BLaER1 treated with 17β-estradiol and CSF1 and Interleukin-3, amounts not matched to agents 10 nM and 100 nM (cell line): ENCODE data around the gene CAP1.

ENCODE experiments used
- H3K27ac ChIP-seq, 11 experiments: shearing (Covaris generic); formaldehyde crosslinking; 2 replicates each; pipeline ENCODE4 v1.8.1; 2022
- H3K27me3 ChIP-seq, 11 experiments: shearing (Covaris generic); formaldehyde crosslinking; 2 replicates each; pipeline ENCODE4 v1.8.1; 2022
- H3K36me3 ChIP-seq, 11 experiments: shearing (Covaris generic); formaldehyde crosslinking; 2 replicates each; pipeline ENCODE4 v1.8.1; 2022
- H3K4me1 ChIP-seq, 10 experiments: shearing (Covaris generic); formaldehyde crosslinking; 2 replicates each; pipeline ENCODE4 v1.8.1; 2022
- H3K4me2 ChIP-seq, 11 experiments: shearing (Covaris generic); formaldehyde crosslinking; 2 replicates each; pipeline ENCODE4 v1.8.1; 2022
- H3K4me3 ChIP-seq, 10 experiments: shearing (Covaris generic); formaldehyde crosslinking; 2 replicates each; pipeline ENCODE4 v1.8.1; 2022
- H3K9ac ChIP-seq, 11 experiments: shearing (Covaris generic); formaldehyde crosslinking; 2 replicates each; pipeline ENCODE4 v1.8.1; 2022
- H3K9me3 ChIP-seq, 11 experiments: shearing (Covaris generic); formaldehyde crosslinking; replicated peaks in 1 of 11; 2 replicates each; pipeline ENCODE4 v1.8.1; 2022
- H4K20me1 ChIP-seq, 11 experiments: shearing (Covaris generic); formaldehyde crosslinking; 2 replicates each; pipeline ENCODE4 v1.8.1; 2022
- Cebpa-rat ChIP-seq, 11 experiments: shearing (Covaris generic); IDR thresholded peaks; 2 replicates each; pipeline ENCODE4 v1.8.1; 2022

Gene CAP1

GRCh38 chr1:40092706-40093639 is 52.4 kb downstream of the CAP1 start:
- no peak for TF ChIP-seq Cebpa-rat (IDR thresholded peaks at IDR 0.05)
- Histone ChIP-seq H3K4me3 (no peak overlapping the region), H3K4me2 (peak overlapping the region in 3 of 11 experiments; percentile 85 to 99 (median 96); a peak in 5 of 22 replicates), H4K20me1 (peaks cover 0 to 9% (median 0%) of the 10 kb centered on the region in 11 experiments; a peak in 2 of 22 replicates), H3K36me3 (peaks cover 43 to 62% (median 51%) of the 10 kb centered on the region in 11 experiments), H3K4me1 (peaks cover 34 to 56% (median 36%) of the 10 kb centered on the region in 10 experiments), H3K9me3 (peaks cover 0 to 4% (median 0%) of the 10 kb centered on the region in 11 experiments; a peak in 1 of 22 replicates), H3K9ac (no peak overlapping the region), H3K27me3 (no peaks in the 10 kb centered on the region), H3K27ac (peak overlapping the region in 1 of 11 experiments; percentile 75; a peak in 2 of 22 replicates)

- H3K4me2 ChIP-seq, result peak overlapping the region; percentile 28 to 99 (median 85); a peak in 21 of 22 replicates
- H3K27me3 ChIP-seq, result no peaks in the 10 kb centered on the region
- H3K4me3 ChIP-seq, result peak overlapping the region in 4 of 10 experiments; percentile 28 to 70 (median 46); a peak in 7 of 20 replicates
Measured at GRCh38 chr1:40094466-40095110, 54.1 kb downstream of the CAP1 start.

GRCh38 chr1:40095806-40096205 is 55.3 kb downstream of the CAP1 start:
- Histone ChIP-seq H3K36me3 (peaks cover 15 to 34% (median 23%) of the 10 kb centered on the region in 11 experiments), H3K9ac (peak overlapping the region in 2 of 11 experiments; percentile 65 to 68; a peak in 2 of 22 replicates), H3K4me1 (peaks cover 34 to 56% (median 36%) of the 10 kb centered on the region in 10 experiments), H3K9me3 (peaks cover 0 to 4% (median 0%) of the 10 kb centered on the region in 11 experiments; a peak in 1 of 22 replicates), H3K4me3 (peak overlapping the region in 7 of 10 experiments; percentile 62 to 75 (median 70); a peak in 11 of 20 replicates), H4K20me1 (peaks cover 0 to 5% (median 0%) of the 10 kb centered on the region in 11 experiments; a peak in 2 of 22 replicates), H3K4me2 (peak overlapping the region; percentile 81 to 99 (median 89)), H3K27me3 (no peaks in the 10 kb centered on the region), H3K27ac (peak overlapping the region in 3 of 11 experiments; percentile 54 to 75 (median 74); a peak in 4 of 22 replicates)
- TF ChIP-seq Cebpa-rat (IDR thresholded peaks at IDR 0.05), result no peak

More at GRCh38 chr1:40094466-40095110, 54.1 kb downstream of the CAP1 start:
- Histone ChIP-seq H3K4me1 (peaks cover 34 to 56% (median 36%) of the 10 kb centered on the region in 10 experiments), H3K9me3 (peaks cover 0 to 4% (median 0%) of the 10 kb centered on the region in 11 experiments; a peak in 1 of 22 replicates), H3K27ac (peak overlapping the region in 6 of 11 experiments; percentile 11 to 75 (median 56); a peak in 12 of 22 replicates), H4K20me1 (peaks cover 0 to 9% (median 0%) of the 10 kb centered on the region in 11 experiments; a peak in 2 of 22 replicates), H3K36me3 (peaks cover 27 to 46% (median 35%) of the 10 kb centered on the region in 11 experiments), H3K9ac (peak overlapping the region in 4 of 11 experiments; percentile 33 to 68 (median 57); a peak in 7 of 22 replicates)
- no peak for TF ChIP-seq Cebpa-rat (IDR thresholded peaks at IDR 0.05)

- Histone ChIP-seq H3K9ac (peak overlapping the region; percentile 68 to 82 (median 77)), H3K9me3 (peaks cover 0 to 5% (median 0%) of the 10 kb centered on the region in 11 experiments; a peak in 6 of 22 replicates), H3K4me1 (peaks cover 34 to 56% (median 36%) of the 10 kb centered on the region in 10 experiments), H3K36me3 (peaks cover 7 to 26% (median 15%) of the 10 kb centered on the region in 11 experiments), H3K4me3 (peak overlapping the region; percentile 62 to 75 (median 70)), H3K27ac (peak overlapping the region; percentile 58 to 83 (median 74)), H3K4me2 (peak overlapping the region; percentile 81 to 99 (median 89)), H4K20me1 (peaks cover 0 to 5% (median 0%) of the 10 kb centered on the region in 11 experiments; a peak in 2 of 22 replicates), H3K27me3 (no peaks in the 10 kb centered on the region)
- TF ChIP-seq Cebpa-rat (IDR thresholded peaks at IDR 0.05), result no peak
Measured at GRCh38 chr1:40096646-40096976, 56.1 kb downstream of the CAP1 start.

DNA sequence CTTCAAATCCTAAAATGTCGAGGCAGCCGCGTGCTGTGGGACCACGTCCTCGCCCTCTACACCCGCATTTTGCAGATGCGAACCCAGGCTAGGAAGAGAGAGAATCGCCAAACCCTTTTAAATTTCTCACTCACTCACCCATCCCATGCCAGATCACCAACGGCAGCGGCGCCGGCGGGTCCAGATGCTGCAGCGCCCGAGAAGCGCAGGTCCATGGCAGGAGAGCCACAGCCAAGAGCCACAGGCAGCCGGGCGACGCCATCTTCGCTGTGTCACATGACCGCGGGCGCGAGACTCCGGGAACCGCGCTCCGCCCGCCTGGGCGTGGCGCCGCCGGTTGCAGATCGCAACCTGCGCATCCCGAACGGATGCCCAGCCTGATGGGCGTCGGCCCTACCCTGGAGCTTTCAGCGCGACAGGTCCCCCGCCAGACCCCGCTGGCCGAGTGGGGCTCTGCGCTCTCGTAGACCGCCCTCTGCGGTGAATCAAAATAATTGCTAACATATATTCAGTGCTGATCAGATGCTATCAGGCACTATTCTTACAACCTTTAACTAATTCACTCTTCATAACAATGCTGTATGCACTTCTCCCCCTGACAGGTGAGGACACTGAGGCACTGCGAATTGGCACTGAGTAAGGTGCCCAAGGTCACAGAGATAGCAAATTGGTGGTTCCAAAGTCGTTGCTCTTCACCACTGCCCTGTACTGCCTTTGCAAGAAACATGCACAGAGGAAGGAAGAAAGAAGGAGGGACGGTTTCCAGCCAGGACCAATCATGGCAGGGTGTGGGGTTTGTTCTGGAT is 56.7 kb downstream of the CAP1 start, which contains the start of gene PPT1:
Gene PPT1 (minus strand): TSS at position 276 of the 806 bp plus-strand sequence. CDS start 14 bp downstream, at position 262.
- H3K4me3 ChIP-seq, result peak within 1 kb of the TSS; percentile 62 to 75 (median 70)
- H3K9ac ChIP-seq, result peak within 1 kb of the TSS; percentile 68 to 82 (median 77)
- no peak for TF ChIP-seq Cebpa-rat (IDR thresholded peaks at IDR 0.05)
- H4K20me1 ChIP-seq, result peaks cover 0 to 2% (median 0%) of the 10 kb centered on the region in 11 experiments; a peak in 2 of 22 replicates
- H3K27ac ChIP-seq, result peak within 1 kb of the TSS; percentile 58 to 83 (median 74)
- H3K4me2 ChIP-seq, result peak within 1 kb of the TSS; percentile 81 to 99 (median 89)
- peaks cover 2 to 11% (median 5%) of the 10 kb centered on the region in 11 experiments; a peak in 21 of 22 replicates for H3K9me3 ChIP-seq
- H3K27me3 ChIP-seq, result no peaks in the 10 kb centered on the region
- H3K36me3 ChIP-seq, result peaks cover under 1 to 20% (median 9%) of the 10 kb centered on the region in 11 experiments; a peak in 21 of 22 replicates
- peaks cover 34 to 52% (median 36%) of the 10 kb centered on the region in 10 experiments for H3K4me1 ChIP-seq

- TF ChIP-seq Cebpa-rat (IDR thresholded peaks at IDR 0.05), result no peak
- peaks cover 6 to 7% (median 7%) of the 10 kb centered on the region in 10 experiments; a peak in 18 of 20 replicates for H3K4me1 ChIP-seq
- no peak overlapping the region for H3K9ac ChIP-seq
- no peaks in the 10 kb centered on the region for H3K27me3 ChIP-seq
- H3K9me3 ChIP-seq, result peaks cover 17 to 24% (median 20%) of the 10 kb centered on the region in 11 experiments
- no peaks in the 10 kb centered on the region for H3K36me3 ChIP-seq
- no peak overlapping the region for H3K4me3 ChIP-seq
- H3K4me2 ChIP-seq, result no peak overlapping the region
- H4K20me1 ChIP-seq, result no peaks in the 10 kb centered on the region
- H3K27ac ChIP-seq, result no peak overlapping the region
Measured at GRCh38 chr1:40102038-40102437, 61.5 kb downstream of the CAP1 start.

DNA sequence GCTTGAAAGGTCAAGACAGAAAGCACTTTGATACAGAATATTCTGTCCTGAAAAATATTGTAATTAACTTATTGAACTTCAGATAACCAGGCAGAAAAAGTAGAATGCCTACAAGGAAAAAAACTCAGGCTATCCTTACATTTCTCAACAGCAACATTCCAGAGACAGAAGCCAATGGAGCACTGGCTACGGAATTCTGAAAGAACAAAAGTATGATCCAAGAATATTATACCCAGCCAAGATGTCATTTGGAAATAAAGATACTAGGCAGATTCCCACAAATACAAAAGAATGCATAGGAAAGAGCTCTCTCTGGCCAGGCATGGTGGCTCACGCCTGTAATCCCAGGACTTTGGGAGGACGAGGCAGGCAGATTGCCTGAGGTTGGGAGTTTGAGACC is 62.4 kb downstream of the CAP1 start:
- Histone ChIP-seq H4K20me1 (no peaks in the 10 kb centered on the region), H3K27me3 (no peaks in the 10 kb centered on the region), H3K27ac (no peak overlapping the region), H3K4me3 (no peak overlapping the region), H3K4me2 (no peak overlapping the region), H3K9ac (no peak overlapping the region), H3K9me3 (peaks cover 17 to 24% (median 20%) of the 10 kb centered on the region in 11 experiments), H3K36me3 (no peaks in the 10 kb centered on the region), H3K4me1 (peaks cover 0 to 1% (median 0%) of the 10 kb centered on the region in 10 experiments; a peak in 6 of 20 replicates)
- no peak for TF ChIP-seq Cebpa-rat (IDR thresholded peaks at IDR 0.05)
